Heart left ventricle (tissue), 16 donors: ENCODE results near the gene GDF10. TPM values are rescaled to one million over a fixed set of nuclear protein-coding genes. Genes with fewer than 3 reads are reported as not detected.

Experiments used
- ATAC-seq, 4 donors: fragments of 200-7000 bp; cut with Tn5 transposase; one replicate each; pipeline ENCODE4 v1.9.1; 2020 to 2022; ENCODE audit warnings: moderate library complexity in 4 of 4, mild to moderate bottlenecking in 3 of 4, moderate number of reproducible peaks in 1 of 4
- DNase-seq, 5 donors: peaks; one replicate each; pipeline ENCODE4 v3.0.0-alpha.2; 2020
- H3K27ac ChIP-seq, 12 donors: fragments of 200-600 bp; sonication (generic) in 4 of 12; one replicate each; pipeline versions ENCODE4 v1.5.0 to v1.8.0; 2016 to 2022; ENCODE audit warnings: mild to moderate bottlenecking in 2 of 12
- H3K27me3 ChIP-seq, 9 donors: fragments of 200-600 bp; sonication (generic) in 2 of 9; one replicate each; pipeline versions ENCODE4 v1.5.1 to v1.8.0; 2016 to 2022; ENCODE audit warnings: mild to moderate bottlenecking in 3 of 9
- H3K36me3 ChIP-seq, 9 donors: fragments of 200-600 bp; sonication (generic) in 2 of 9; one replicate each; pipeline versions ENCODE4 v1.5.0 to v1.8.0; 2018 to 2022; ENCODE audit warnings: mild to moderate bottlenecking in 2 of 9
- H3K4me1 ChIP-seq, 12 donors: fragments of 200-600 bp; sonication (generic) in 4 of 12; one replicate each; pipeline versions ENCODE4 v1.5.0 to v1.8.0; 2016 to 2022; ENCODE audit warnings: mild to moderate bottlenecking in 3 of 12
- H3K4me3 ChIP-seq, 12 donors: fragments of 200-600 bp; sonication (generic) in 4 of 12; one replicate each; pipeline versions ENCODE4 v1.5.0 to v1.8.0; 2017 to 2022; ENCODE audit warnings: mild to moderate bottlenecking in 9 of 12, moderate library complexity in 4 of 12
- H3K9me3 ChIP-seq, 12 donors: fragments of 200-600 bp; sonication (generic) in 4 of 12; one replicate each; pipeline versions ENCODE4 v1.5.0 to v1.8.0; 2016 to 2022; ENCODE audit warnings: mild to moderate bottlenecking in 1 of 12
- POLR2A ChIP-seq, 2 donors: fragments of 450-650 bp; IDR thresholded peaks; one replicate each; pipeline ENCODE4 v1.6.1; 2017; ENCODE audit warnings: antibody characterized with exemption in 2 of 2, mild to moderate bottlenecking in 2 of 2, moderate library complexity in 2 of 2
- WGBS, 4 donors: extraction: QIAGEN DNeasy Blood & Tissue Kit in 2 of 4; methylation state at CpG; one replicate each; pipeline versions ENCODE4 v1.1.5 to v1.1.7; 2013 to 2018; 5-methylcytosine and 5-hydroxymethylcytosine counted together
- intact Hi-C, 10 donors: fragments of 100-400 bp; cut with DNase I; formaldehyde crosslinking; loops; one replicate each; pipeline versions ENCODE4 v1.11.1 to v1.14.2; 2022
- polyA plus RNA-seq, 2 donors: library from polyadenylated mRNA; stranded (reverse); fragments of 200-250 nt; gene quantifications; one replicate each; pipeline ENCODE4 v1.2.3, GENCODE V29; 2013
- total RNA-seq, 9 donors: library from RNA; depleted of rRNA in 2 of 9; stranded (reverse); fragments of >200 nt in 2 of 9; fragmentation: NEBNext Ultra II Directional in 3 of 9; extraction: Animal tissue kit (Norgen Biotek cat#: 25700) in 3 of 9; gene quantifications; one replicate each; pipeline versions ENCODE4 v1.1.0 to v1.2.4, GENCODE V29; 2016 to 2023
- TF ChIP-seq, protein P1 (sequence below), 12 donors: fragments of 200-600 bp; sonication (generic) in 4 of 12; IDR thresholded peaks; one replicate each; pipeline versions ENCODE4 v1.5.0 to v1.8.0; 2018 to 2022; ENCODE audit warnings: antibody characterized with exemption in 12 of 12, mild to moderate bottlenecking in 5 of 12
- donor health status: ischemic (EF 13 %, LVEDD 7.1; RV severe dilation, severe dysfunction).
- donor health status: healthy with polysubstance abuse.
- donor health status: DM: no; HTN: yes; CAD: no.
- donor health status: DM: no; HTN: no; CAD: no.
- donor health status: ischemic (EF 25% LVEDD 6.9; RV normal size, moderate dysfunction).
- donor health status: ischemic (EF 25% LVEDD 5.7; RV mildly dilated, moderate dysfunction).
- donor health status: healthy.
- donor health status: DM: yes; HTN: yes; CAD: no.
- donor health status: ischemic (EF 35%, LVEDD 5.7; RV mildly dilated, moderate dysfunction).
- donor health status: nonischemic (EF 11% LVEDD 7.7; RV severe dilation, severe dysfunction).
- donor health status: DM: yes; HTN: yes; CAD: no.
- donor health status: PGD.
- donor health status: ischemic (EF 29% LVEDD 5.4; RV normal size, mild dysfunction).
- donor health status: nonischemic (EF 23%, LVEDD 6.1; RV moderate dilation, normal function).

The GDF10 gene
- total and polyA plus RNA-seq, 11 donors, result 0.19 to 1.6 (median 0.30) TPM; not detected in 3

GRCh38 chr10:47310090-47310505 is 10.1 kb downstream of the GDF10 start:
- Histone ChIP-seq H3K4me1 (peaks cover 0 to 10% (median 4%) of the 10 kb centered on the region in 12 donors), H3K27ac (no peak overlapping the region), H3K9me3 (no peaks in the 10 kb centered on the region), H3K27me3 (peaks cover 0 to 7% (median 0%) of the 10 kb centered on the region in 9 donors), H3K4me3 (no peak overlapping the region), H3K36me3 (no peaks in the 10 kb centered on the region)
- intact Hi-C loops, result loop anchor here in 4 of 10 donors (2.0 to 10.0 kb wide), 5 partner anchors 263 to 315 kb away; no protein-coding TSS in a partner anchor
- TF ChIP-seq, protein P1, sequence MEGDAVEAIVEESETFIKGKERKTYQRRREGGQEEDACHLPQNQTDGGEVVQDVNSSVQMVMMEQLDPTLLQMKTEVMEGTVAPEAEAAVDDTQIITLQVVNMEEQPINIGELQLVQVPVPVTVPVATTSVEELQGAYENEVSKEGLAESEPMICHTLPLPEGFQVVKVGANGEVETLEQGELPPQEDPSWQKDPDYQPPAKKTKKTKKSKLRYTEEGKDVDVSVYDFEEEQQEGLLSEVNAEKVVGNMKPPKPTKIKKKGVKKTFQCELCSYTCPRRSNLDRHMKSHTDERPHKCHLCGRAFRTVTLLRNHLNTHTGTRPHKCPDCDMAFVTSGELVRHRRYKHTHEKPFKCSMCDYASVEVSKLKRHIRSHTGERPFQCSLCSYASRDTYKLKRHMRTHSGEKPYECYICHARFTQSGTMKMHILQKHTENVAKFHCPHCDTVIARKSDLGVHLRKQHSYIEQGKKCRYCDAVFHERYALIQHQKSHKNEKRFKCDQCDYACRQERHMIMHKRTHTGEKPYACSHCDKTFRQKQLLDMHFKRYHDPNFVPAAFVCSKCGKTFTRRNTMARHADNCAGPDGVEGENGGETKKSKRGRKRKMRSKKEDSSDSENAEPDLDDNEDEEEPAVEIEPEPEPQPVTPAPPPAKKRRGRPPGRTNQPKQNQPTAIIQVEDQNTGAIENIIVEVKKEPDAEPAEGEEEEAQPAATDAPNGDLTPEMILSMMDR (IDR thresholded peaks at IDR 0.05), result no peak
- TF ChIP-seq POLR2A (IDR thresholded peaks at IDR 0.05), result no peak
- ATAC-seq (no peak), DNase-seq (no peak)
- WGBS, 4 donors, result 94 to 98% (median 96%) methylated on average over 13 to 37 of the region's 37 CpGs

DNA sequence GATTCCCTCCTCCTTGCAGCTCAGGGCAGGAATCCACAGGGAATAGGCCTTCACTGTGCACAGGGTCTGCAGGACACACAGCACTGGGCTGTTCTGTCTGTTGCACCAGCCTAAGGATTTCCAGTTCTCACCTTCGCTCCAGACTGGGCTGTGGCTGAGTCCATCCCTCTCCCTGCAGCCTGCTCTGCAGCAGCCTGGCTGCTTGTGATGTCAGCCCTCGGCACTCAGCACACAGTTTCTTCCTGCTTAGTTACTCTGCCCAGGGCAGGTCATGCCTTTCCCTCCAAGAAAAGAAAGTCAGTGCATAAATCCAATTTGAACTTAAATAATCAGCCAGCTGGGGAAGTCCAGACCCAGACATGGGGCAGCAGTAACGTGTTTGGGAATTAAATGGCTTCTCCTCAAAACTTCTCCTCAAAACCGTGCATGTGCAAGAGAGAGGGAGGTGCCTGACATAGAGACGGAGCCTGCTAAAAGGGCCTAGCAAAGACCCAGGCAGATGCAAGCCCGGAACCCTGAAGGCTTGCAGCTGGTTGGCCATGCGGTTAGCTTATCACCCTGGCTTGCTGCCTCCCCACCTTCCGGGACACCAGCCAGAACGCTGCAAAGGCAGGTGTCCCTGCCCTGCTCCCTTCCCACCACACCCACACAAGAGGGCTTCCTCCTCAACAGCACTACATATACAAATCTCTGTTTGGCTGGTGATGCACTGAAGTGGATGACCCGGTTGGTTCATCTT is 11.4 kb downstream of the GDF10 start:
- TF ChIP-seq, protein P1 (IDR thresholded peaks at IDR 0.05), result no peak
- TF ChIP-seq POLR2A (IDR thresholded peaks at IDR 0.05), result no peak
- ATAC-seq (peak in 2 of 4 donors; percentile 6 to 10), DNase-seq (peak in 1 of 5 donors; percentile 28)
- Histone ChIP-seq H3K27me3 (peaks cover 0 to 7% (median 0%) of the 10 kb centered on the region in 9 donors), H3K4me3 (no peak overlapping the region), H3K27ac (no peak overlapping the region), H3K9me3 (no peaks in the 10 kb centered on the region), H3K36me3 (no peaks in the 10 kb centered on the region), H3K4me1 (peaks cover 0 to 10% (median 4%) of the 10 kb centered on the region in 12 donors)
- 27 to 38% (median 33%) methylated on average over 9 to 10 of the region's 10 CpGs for WGBS, 4 donors
- intact Hi-C loops, result loop anchor here in 4 of 10 donors (2.0 to 10.0 kb wide), 5 partner anchors 264 to 317 kb away; no protein-coding TSS in a partner anchor

- Histone ChIP-seq H3K4me1 (peaks cover 0 to 10% (median 4%) of the 10 kb centered on the region in 12 donors), H3K4me3 (no peak overlapping the region), H3K36me3 (no peaks in the 10 kb centered on the region), H3K9me3 (no peaks in the 10 kb centered on the region), H3K27ac (no peak overlapping the region), H3K27me3 (peaks cover 0 to 7% (median 0%) of the 10 kb centered on the region in 9 donors)
- ATAC-seq (peak; percentile 80 to 97 (median 94)), DNase-seq (peak; percentile 78 to 91 (median 83))
- 12 to 26% (median 24%) methylated on average over 11 to 20 of the region's 20 CpGs for WGBS, 4 donors
- TF ChIP-seq, protein P1 (IDR thresholded peaks at IDR 0.05), result peak; percentile 63 to 91 (median 81)
- no peak for TF ChIP-seq POLR2A (IDR thresholded peaks at IDR 0.05)
- intact Hi-C loops, result loop anchor here in 9 of 10 donors (1.0 to 10.0 kb wide), 9 partner anchors 263 to 317 kb away; no protein-coding TSS in a partner anchor
Measured at GRCh38 chr10:47311932-47312662, 12.1 kb downstream of the GDF10 start.

DNA sequence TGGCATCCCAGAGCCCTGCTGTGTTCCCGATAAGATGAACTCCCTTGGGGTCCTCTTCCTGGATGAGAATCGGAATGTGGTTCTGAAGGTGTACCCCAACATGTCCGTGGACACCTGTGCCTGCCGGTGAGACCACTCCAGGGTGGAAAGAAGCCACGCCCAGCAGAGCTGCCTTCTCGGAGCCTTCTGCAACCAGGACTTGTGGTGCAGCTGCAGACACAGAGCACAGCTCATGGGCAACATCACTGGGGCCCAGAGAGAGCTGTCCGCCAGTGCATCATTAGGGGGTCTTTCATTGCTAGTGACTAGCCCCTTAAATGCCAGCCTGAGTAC is 12.6 kb downstream of the GDF10 start:
- Histone ChIP-seq H3K27ac (no peak overlapping the region), H3K4me3 (no peak overlapping the region), H3K4me1 (peaks cover 0 to 10% (median 4%) of the 10 kb centered on the region in 12 donors), H3K9me3 (no peaks in the 10 kb centered on the region), H3K36me3 (no peaks in the 10 kb centered on the region), H3K27me3 (peaks cover 0 to 7% (median 0%) of the 10 kb centered on the region in 9 donors)
- ATAC-seq (no peak), DNase-seq (no peak)
- intact Hi-C loops, result loop anchor here in 9 of 10 donors (1.0 to 10.0 kb wide), 9 partner anchors 264 to 318 kb away; no protein-coding TSS in a partner anchor
- WGBS, 4 donors, result 77 to 89% (median 86%) methylated on average over 3 to 7 of the region's 7 CpGs
- no peak for TF ChIP-seq POLR2A (IDR thresholded peaks at IDR 0.05)
- TF ChIP-seq, protein P1 (IDR thresholded peaks at IDR 0.05), result no peak
